Measurements from ENCODE around the gene TRIP4. TPM values are rescaled to one million over a fixed set of nuclear protein-coding genes. Genes with fewer than 3 reads are reported as not detected.
A peak's percentile ranks its signal among the peaks of the same experiment; 100 is the strongest.
"Not testable (repeated sequence)": the region's sequence is repeated elsewhere in the genome, so short reads cannot be mapped to it uniquely, and the experiment has no call there.

TRIP4 gene
- total RNA-seq, 1 donor from 2014 or later: 21.7 TPM

DNA sequence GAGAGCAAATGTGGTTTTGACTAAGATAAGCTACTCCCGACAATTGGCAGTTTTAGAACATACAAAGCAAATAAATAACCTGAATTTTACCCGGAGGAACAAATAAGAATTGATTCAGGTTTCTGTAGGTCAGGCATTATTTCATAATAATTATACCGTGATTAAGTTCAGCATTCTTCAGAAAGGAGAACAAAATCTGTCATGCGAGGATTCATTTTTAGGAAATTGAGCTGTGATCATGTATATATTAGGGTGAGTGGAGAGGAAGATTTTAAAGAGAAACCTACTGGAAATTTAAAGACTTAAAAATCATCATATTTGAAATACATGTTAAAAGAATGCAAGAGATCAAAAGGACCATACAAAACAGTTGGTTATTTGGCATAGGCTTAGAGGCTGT is 93.3 kb downstream of the TRIP4 start:
- no peaks in the 10 kb centered on the region for H3K27me3 Mint-ChIP-seq (ENCODE audit: insufficient read depth)
- H3K27ac Mint-ChIP-seq: no peak overlapping the region
- H3K9me3 Mint-ChIP-seq: no peaks in the 10 kb centered on the region
- H3K36me3 Mint-ChIP-seq (ENCODE audit: low read depth): peaks cover 4% of the 10 kb centered on the region
- intact Hi-C loops (cut with micrococcal nuclease): no loop called here
- H3K4me3 Mint-ChIP-seq: no peak overlapping the region
- H3K4me1 Mint-ChIP-seq (ENCODE audit: low read depth): peaks cover 13% of the 10 kb centered on the region
- DNase-seq (ENCODE audit: low spot score): no peak

GRCh38 chr15:64483749-64484148 is 96.1 kb downstream of the TRIP4 start:
- no peak overlapping the region for H3K4me3 Mint-ChIP-seq
- intact Hi-C loops (cut with micrococcal nuclease): no loop called here
- no peaks in the 10 kb centered on the region for H3K27me3 Mint-ChIP-seq (ENCODE audit: insufficient read depth)
- H3K4me1 Mint-ChIP-seq (ENCODE audit: low read depth): peaks cover 4% of the 10 kb centered on the region
- H3K27ac Mint-ChIP-seq: no peak overlapping the region
- H3K36me3 Mint-ChIP-seq (ENCODE audit: low read depth): peaks cover 12% of the 10 kb centered on the region
- no peak for DNase-seq (ENCODE audit: low spot score)
- H3K9me3 Mint-ChIP-seq: no peaks in the 10 kb centered on the region

DNA sequence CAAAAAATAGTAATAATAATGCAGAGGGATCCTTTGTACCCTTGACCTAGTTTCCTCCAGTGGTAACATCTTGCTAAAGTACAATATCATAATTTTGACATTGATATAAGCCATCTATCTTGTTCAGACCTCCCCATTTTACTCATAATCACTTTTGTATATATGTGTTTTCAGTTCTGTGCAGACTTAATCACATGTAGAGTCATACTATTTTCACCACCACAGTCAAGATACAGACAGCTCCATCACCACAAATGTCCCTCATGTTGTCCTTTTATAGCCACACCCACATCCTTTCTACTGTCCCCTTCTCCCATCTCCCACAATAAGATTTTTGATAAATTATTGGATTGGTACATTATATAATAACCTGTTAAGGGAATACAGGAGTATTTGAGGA is 98.2 kb downstream of the TRIP4 start:
- H3K27ac Mint-ChIP-seq: no peak overlapping the region
- H3K36me3 Mint-ChIP-seq (ENCODE audit: low read depth): peaks cover 15% of the 10 kb centered on the region
- H3K27me3 Mint-ChIP-seq (ENCODE audit: insufficient read depth): no peaks in the 10 kb centered on the region
- peaks cover 8% of the 10 kb centered on the region for H3K4me1 Mint-ChIP-seq (ENCODE audit: low read depth)
- DNase-seq (ENCODE audit: low spot score): no peak
- intact Hi-C loops (cut with micrococcal nuclease): no loop called here
- H3K4me3 Mint-ChIP-seq: no peak overlapping the region
- H3K9me3 Mint-ChIP-seq: no peaks in the 10 kb centered on the region

- Mint-ChIP-seq H3K4me1 (ENCODE audit: low read depth) (peaks cover 7% of the 10 kb centered on the region), H3K4me3 (no peak overlapping the region), H3K9me3 (no peaks in the 10 kb centered on the region), H3K27ac (no peak overlapping the region), H3K27me3 (ENCODE audit: insufficient read depth) (no peaks in the 10 kb centered on the region), H3K36me3 (ENCODE audit: low read depth) (peaks cover 22% of the 10 kb centered on the region)
- DNase-seq (ENCODE audit: low spot score): no peak
- intact Hi-C loops (cut with micrococcal nuclease): no loop called here
Measured at GRCh38 chr15:64490598-64491259, 103.1 kb downstream of the TRIP4 start.

DNA sequence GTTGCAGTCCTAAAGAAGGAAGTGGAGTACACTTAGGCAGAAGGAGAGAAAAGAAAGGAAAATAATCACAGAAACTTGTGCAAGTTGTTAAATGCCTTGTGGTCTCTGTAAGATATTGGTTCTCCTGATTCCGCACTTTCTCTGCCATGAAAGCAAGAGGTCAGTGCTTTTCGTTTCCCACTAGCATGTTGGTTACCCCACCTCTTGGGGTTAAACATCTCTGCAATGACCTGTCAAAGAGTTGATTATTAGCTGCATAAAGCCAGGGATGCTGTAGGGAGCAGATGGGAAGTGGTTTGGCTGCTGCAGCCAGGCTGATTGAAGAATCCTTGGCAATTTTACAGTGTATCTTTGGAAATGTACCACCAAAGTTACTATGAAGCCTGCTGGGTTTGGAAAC is 106.0 kb downstream of the TRIP4 start:
- DNase-seq (ENCODE audit: low spot score): no peak
- intact Hi-C loops (cut with micrococcal nuclease): no loop called here
- peaks cover 20% of the 10 kb centered on the region for H3K36me3 Mint-ChIP-seq (ENCODE audit: low read depth)
- H3K4me1 Mint-ChIP-seq (ENCODE audit: low read depth): peaks cover 13% of the 10 kb centered on the region
- no peak overlapping the region for H3K4me3 Mint-ChIP-seq
- H3K27ac Mint-ChIP-seq: no peak overlapping the region
- H3K9me3 Mint-ChIP-seq: no peaks in the 10 kb centered on the region
- H3K27me3 Mint-ChIP-seq (ENCODE audit: insufficient read depth): no peaks in the 10 kb centered on the region

- H3K36me3 Mint-ChIP-seq (ENCODE audit: low read depth): peaks cover 28% of the 10 kb centered on the region
- H3K4me3 Mint-ChIP-seq; H3K4me1 Mint-ChIP-seq (ENCODE audit: low read depth); H3K27ac Mint-ChIP-seq; intact Hi-C loops (cut with micrococcal nuclease); DNase-seq (ENCODE audit: low spot score); H3K27me3 Mint-ChIP-seq (ENCODE audit: insufficient read depth); H3K9me3 Mint-ChIP-seq: not testable (repeated sequence)
Measured at GRCh38 chr15:64495968-64496367, 108.3 kb downstream of the TRIP4 start.

DNA sequence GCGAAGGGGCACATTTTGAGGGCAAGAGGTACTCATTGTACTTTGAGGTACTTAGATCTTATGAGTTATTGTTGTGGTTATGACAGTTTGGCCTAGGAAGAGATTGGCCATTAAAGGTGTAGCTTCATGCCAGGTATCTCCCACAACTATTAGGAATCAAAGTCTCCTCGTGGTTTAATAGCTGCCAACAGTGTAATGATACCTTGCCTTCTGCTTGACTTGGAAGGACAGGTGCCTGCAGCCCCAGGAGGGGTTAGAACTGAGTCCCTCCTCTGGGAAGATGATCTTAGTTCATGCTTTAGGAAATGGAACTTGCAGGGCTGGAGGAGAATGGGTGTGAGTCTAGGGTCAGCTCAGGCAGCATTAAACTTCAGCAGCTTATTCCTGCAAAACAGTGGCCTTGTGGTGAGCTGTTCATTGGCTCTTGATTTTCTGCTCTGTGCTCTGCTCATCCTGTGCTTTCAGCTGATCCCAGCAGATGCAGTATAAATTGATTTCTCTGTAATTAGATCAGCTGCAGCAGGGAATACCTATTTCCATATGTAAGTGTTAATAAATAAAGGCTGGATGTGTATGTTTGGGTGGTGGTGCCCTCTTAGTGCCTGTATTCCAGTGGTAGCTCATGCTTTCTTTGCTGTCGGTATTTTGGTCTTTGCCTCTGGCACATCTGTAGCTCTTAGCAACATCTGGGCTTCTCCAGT is 113.2 kb downstream of the TRIP4 start:
- peaks cover 39% of the 10 kb centered on the region for H3K4me1 Mint-ChIP-seq (ENCODE audit: low read depth)

GRCh38 chr15:64501396-64501715 is 113.7 kb downstream of the TRIP4 start:
- DNase-seq (ENCODE audit: low spot score): no peak
- intact Hi-C loops (cut with micrococcal nuclease): loop anchor here (5.0 kb wide), 1 partner anchor 39 kb away; the partner anchor contains the start of gene ZNF609
- H3K27ac Mint-ChIP-seq: peak overlapping the region; percentile 15
- no peaks in the 10 kb centered on the region for H3K9me3 Mint-ChIP-seq
- peaks cover 29% of the 10 kb centered on the region for H3K36me3 Mint-ChIP-seq (ENCODE audit: low read depth)
- peaks cover 39% of the 10 kb centered on the region for H3K4me1 Mint-ChIP-seq (ENCODE audit: low read depth)
- H3K4me3 Mint-ChIP-seq: no peak overlapping the region
- no peaks in the 10 kb centered on the region for H3K27me3 Mint-ChIP-seq (ENCODE audit: insufficient read depth)

More for the DNA sequence above, 113.2 kb downstream of the TRIP4 start:
- no peak for DNase-seq (ENCODE audit: low spot score)
- H3K27ac Mint-ChIP-seq: no peak overlapping the region
- H3K36me3 Mint-ChIP-seq (ENCODE audit: low read depth): peaks cover 32% of the 10 kb centered on the region
- no peak overlapping the region for H3K4me3 Mint-ChIP-seq
- no peaks in the 10 kb centered on the region for H3K9me3 Mint-ChIP-seq
- no peaks in the 10 kb centered on the region for H3K27me3 Mint-ChIP-seq (ENCODE audit: insufficient read depth)
- intact Hi-C loops (cut with micrococcal nuclease): loop anchor here (5.0 kb wide), 1 partner anchor 39 kb away; the partner anchor contains the start of gene ZNF609

DNA sequence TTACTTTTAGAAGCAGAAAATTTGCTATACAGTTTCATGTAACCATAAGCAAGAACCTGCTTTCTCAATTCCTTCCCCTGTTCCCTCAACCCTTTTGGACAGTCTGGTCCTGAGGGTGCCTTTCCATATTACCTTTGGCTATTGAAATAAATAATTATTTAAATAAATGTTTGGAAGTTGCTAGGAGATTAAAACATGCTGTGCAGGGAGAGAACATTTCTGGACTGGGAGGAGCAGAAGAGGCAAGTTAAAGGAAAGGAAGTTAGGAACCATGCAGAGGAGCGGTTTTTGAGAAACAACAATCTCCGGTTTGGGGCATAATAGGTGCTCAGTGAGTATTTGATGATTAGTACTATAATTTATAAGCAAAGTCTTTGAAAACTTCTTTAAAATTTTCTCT is 114.5 kb downstream of the TRIP4 start:
- H3K27me3 Mint-ChIP-seq (ENCODE audit: insufficient read depth): no peaks in the 10 kb centered on the region
- peak overlapping the region; percentile 74 for H3K27ac Mint-ChIP-seq
- intact Hi-C loops (cut with micrococcal nuclease): loop anchor here (5.0 kb wide), 1 partner anchor 40 kb away; the partner anchor contains the start of gene ZNF609
- DNase-seq (ENCODE audit: low spot score): no peak
- peaks cover 43% of the 10 kb centered on the region for H3K4me1 Mint-ChIP-seq (ENCODE audit: low read depth)
- peaks cover 30% of the 10 kb centered on the region for H3K36me3 Mint-ChIP-seq (ENCODE audit: low read depth)
- H3K9me3 Mint-ChIP-seq: no peaks in the 10 kb centered on the region
- no peak overlapping the region for H3K4me3 Mint-ChIP-seq

DNA sequence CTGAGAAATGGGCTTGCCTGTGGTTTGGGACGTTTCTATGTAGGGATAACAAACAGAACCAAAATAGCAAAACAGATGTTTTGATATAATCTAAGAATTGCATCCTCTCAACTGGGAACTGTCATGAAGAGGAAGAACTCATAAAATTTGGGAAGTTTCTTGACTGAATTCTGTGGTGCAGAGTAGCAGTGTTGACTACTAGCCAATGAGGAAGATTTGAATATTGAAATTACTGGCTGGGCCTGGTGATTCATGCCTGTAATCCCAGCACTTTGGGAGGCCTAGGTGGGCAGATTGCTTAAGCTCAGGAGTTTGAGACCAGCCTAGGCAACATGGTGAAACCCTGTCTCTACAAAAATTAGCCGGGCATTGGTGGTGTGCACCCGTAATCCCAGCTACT is 114.9 kb downstream of the TRIP4 start:
- Mint-ChIP-seq H3K4me3 (peak overlapping the region; percentile 19), H3K4me1 (ENCODE audit: low read depth) (peaks cover 44% of the 10 kb centered on the region), H3K9me3 (no peaks in the 10 kb centered on the region), H3K27ac (peak overlapping the region; percentile 74), H3K36me3 (ENCODE audit: low read depth) (peaks cover 32% of the 10 kb centered on the region), H3K27me3 (ENCODE audit: insufficient read depth) (no peaks in the 10 kb centered on the region)
- intact Hi-C loops (cut with micrococcal nuclease): loop anchor here (5.0 kb wide), 1 partner anchor 40 kb away; the partner anchor contains the start of gene ZNF609
- DNase-seq (ENCODE audit: low spot score): no peak

- Mint-ChIP-seq H3K27me3 (ENCODE audit: insufficient read depth) (no peaks in the 10 kb centered on the region), H3K36me3 (ENCODE audit: low read depth) (peaks cover 34% of the 10 kb centered on the region), H3K4me3 (peak overlapping the region; percentile 13), H3K27ac (peak overlapping the region; percentile 74), H3K9me3 (no peaks in the 10 kb centered on the region), H3K4me1 (ENCODE audit: low read depth) (peaks cover 50% of the 10 kb centered on the region)
- no peak for DNase-seq (ENCODE audit: low spot score)
- intact Hi-C loops (cut with micrococcal nuclease): loop anchor here (5.0 kb wide), 1 partner anchor 41 kb away; the partner anchor contains the start of gene ZNF609
Measured at GRCh38 chr15:64503197-64503596, 115.6 kb downstream of the TRIP4 start.

DNA sequence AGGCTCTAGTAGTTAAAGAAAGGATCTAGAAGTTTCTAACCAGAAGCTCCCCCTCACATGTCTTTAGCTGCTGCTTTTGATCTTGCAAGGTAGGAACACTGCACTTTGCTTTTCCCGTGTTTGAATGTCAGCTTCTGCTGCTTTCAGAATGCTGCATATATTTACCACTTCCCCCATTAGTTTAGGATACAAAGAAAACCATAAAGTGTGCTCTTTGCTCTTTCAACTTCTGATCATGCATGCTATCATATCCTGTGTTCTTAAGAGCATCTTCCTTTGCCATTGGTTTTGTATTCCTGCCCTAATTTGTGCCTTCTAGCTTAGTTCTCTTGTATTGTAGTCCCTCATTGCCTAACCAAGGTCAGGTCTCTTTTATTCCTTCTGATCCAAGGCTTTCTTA is 116.0 kb downstream of the TRIP4 start:
- DNase-seq (ENCODE audit: low spot score): no peak
- H3K4me3 Mint-ChIP-seq: peak overlapping the region; percentile 13
- intact Hi-C loops (cut with micrococcal nuclease): loop anchor here (5.0 kb wide), 1 partner anchor 41 kb away; the partner anchor contains the start of gene ZNF609
- H3K27me3 Mint-ChIP-seq (ENCODE audit: insufficient read depth): no peaks in the 10 kb centered on the region
- H3K9me3 Mint-ChIP-seq: no peaks in the 10 kb centered on the region
- H3K4me1 Mint-ChIP-seq (ENCODE audit: low read depth): peaks cover 52% of the 10 kb centered on the region
- H3K36me3 Mint-ChIP-seq (ENCODE audit: low read depth): peaks cover 35% of the 10 kb centered on the region
- peak overlapping the region; percentile 74 for H3K27ac Mint-ChIP-seq

All from activated T-helper 1 cell treated with anti-CD3 and anti-CD28 coated beads, Interleukin-12 subunit alpha, Interleukin-12 subunit beta, Interleukin-2, Interleukin-4 antibody, amounts not matched to agents 30 ng/mL and 10 ng/mL and 1 ng/mL, durations not matched to agents 14 hours and 24 hours and 36 hours (primary cell).